GM12892 (cell line): Measurements from ENCODE around the gene GRAMD4.

Experiments used
- DNase-seq: peaks from one replicate; pipeline ENCODE4 v3.0.0; 2011; ENCODE audit not compliant: insufficient read length
- FAIRE-seq: peaks from 2 replicates; lab custom pipeline; 2011; peaks lifted over from hg19 to GRCh38; lab: Jason Lieb, UNC
- POLR2A ChIP-seq: IDR thresholded peaks from 2 replicates; pipeline ENCODE4 v1.6.1; 2011; ENCODE audit warnings: low read depth, low read length, control low read depth
- POLR2AphosphoS5 ChIP-seq: IDR thresholded peaks from 2 replicates; pipeline ENCODE4 v1.6.1; 2011; ENCODE audit warnings: low read depth, low read length, control low read depth
- TAF1 ChIP-seq: IDR thresholded peaks from 2 replicates; pipeline ENCODE4 v1.6.1; 2011; ENCODE audit warnings: low read depth, mild to moderate bottlenecking, control low read depth, low read length, borderline replicate concordance

GRAMD4 gene

GRCh38 chr22:46703171-46703995 is 83.2 kb downstream of the GRAMD4 start:
- TF ChIP-seq POLR2AphosphoS5 (no peak), POLR2A (no peak), TAF1 (no peak)
- FAIRE-seq, result no peak
- no peak for DNase-seq

- FAIRE-seq (no peak), DNase-seq (no peak)
- TF ChIP-seq TAF1 (no peak), POLR2AphosphoS5 (no peak), POLR2A (no peak)
Observed at GRCh38 chr22:46703996-46704370, 83.8 kb downstream of the GRAMD4 start.

GRCh38 chr22:46706060-46706459 is 85.9 kb downstream of the GRAMD4 start:
- DNase-seq (no peak), FAIRE-seq (no peak)
- TF ChIP-seq POLR2AphosphoS5 (no peak), POLR2A (no peak), TAF1 (no peak)

- no peak for TF ChIP-seq TAF1
- no peak for TF ChIP-seq POLR2AphosphoS5
- TF ChIP-seq POLR2A, result no peak
- FAIRE-seq (no peak), DNase-seq (no peak)
Observed at GRCh38 chr22:46707305-46707704, 87.1 kb downstream of the GRAMD4 start.

GRCh38 chr22:46707827-46708570 is 87.8 kb downstream of the GRAMD4 start:
- FAIRE-seq, result no peak
- no peak for DNase-seq
- no peak for TF ChIP-seq TAF1
- no peak for TF ChIP-seq POLR2AphosphoS5
- TF ChIP-seq POLR2A, result no peak

- no peak for FAIRE-seq
- DNase-seq, result no peak
- TF ChIP-seq TAF1, result no peak
- no peak for TF ChIP-seq POLR2AphosphoS5
- TF ChIP-seq POLR2A, result no peak
Observed at GRCh38 chr22:46708766-46709330, 88.7 kb downstream of the GRAMD4 start.

- no peak for TF ChIP-seq TAF1
- no peak for TF ChIP-seq POLR2A
- no peak for TF ChIP-seq POLR2AphosphoS5
- FAIRE-seq, result no peak
- DNase-seq, result no peak
Observed at GRCh38 chr22:46710806-46711205, 90.6 kb downstream of the GRAMD4 start.

- no peak for TF ChIP-seq POLR2AphosphoS5
- no peak for TF ChIP-seq POLR2A
- TF ChIP-seq TAF1, result no peak
- FAIRE-seq (no peak), DNase-seq (no peak)
Observed at GRCh38 chr22:46712288-46712687, 92.1 kb downstream of the GRAMD4 start.

GRCh38 chr22:46714550-46714949 is 94.4 kb downstream of the GRAMD4 start:
- TF ChIP-seq POLR2AphosphoS5, result no peak
- no peak for TF ChIP-seq POLR2A
- DNase-seq (no peak), FAIRE-seq (no peak)

GRCh38 chr22:46719921-46720320 is 99.7 kb downstream of the GRAMD4 start:
- TF ChIP-seq POLR2AphosphoS5, result no peak
- TF ChIP-seq POLR2A, result no peak
- TF ChIP-seq TAF1, result no peak
- FAIRE-seq (peak; percentile 69), DNase-seq (no peak)

GRCh38 chr22:46721501-46722085 is 101.4 kb downstream of the GRAMD4 start:
- TF ChIP-seq POLR2A (no peak), POLR2AphosphoS5 (no peak), TAF1 (no peak)
- FAIRE-seq (no peak), DNase-seq (no peak)

GRCh38 chr22:46723882-46724281 is 103.7 kb downstream of the GRAMD4 start:
- no peak for FAIRE-seq
- no peak for DNase-seq
- no peak for TF ChIP-seq TAF1
- TF ChIP-seq POLR2A, result no peak
- no peak for TF ChIP-seq POLR2AphosphoS5
